Esophagus muscularis mucosa (tissue), 4 donors: Measurements from ENCODE around the gene HDC.

Experiments
- EP300 ChIP-seq: sonication (generic); formaldehyde crosslinking; IDR thresholded peaks from one replicate; pipeline ENCODE4 v1.6.1; 2017; ENCODE audit warnings: antibody characterized with exemption
- POLR2A ChIP-seq: fragments of 450-650 bp; IDR thresholded peaks from one replicate; pipeline ENCODE4 v1.6.1; 2017; ENCODE audit warnings: antibody characterized with exemption, moderate library complexity, mild to moderate bottlenecking, low read depth
- POLR2AphosphoS5 ChIP-seq, 2 donors: sonication (generic); formaldehyde crosslinking; IDR thresholded peaks; one replicate each; pipeline ENCODE4 v1.6.1; 2017; ENCODE audit warnings: antibody characterized with exemption in 2 of 2
- TF ChIP-seq, protein P1 (sequence below), 3 experiments: fragments of 200-600 bp in 2 of 3; fragments of 450-650 bp in 1 of 3; sonication (generic) in 2 of 3; IDR thresholded peaks; one replicate each; pipeline ENCODE4 v1.5.1; 2017 to 2019; ENCODE audit warnings: antibody characterized with exemption in 3 of 3, mild to moderate bottlenecking in 2 of 3, moderate library complexity in 1 of 3

- TF ChIP-seq POLR2AphosphoS5 (IDR thresholded peaks at IDR 0.05) = no peak
- no peak for TF ChIP-seq POLR2A
- TF ChIP-seq, protein P1, sequence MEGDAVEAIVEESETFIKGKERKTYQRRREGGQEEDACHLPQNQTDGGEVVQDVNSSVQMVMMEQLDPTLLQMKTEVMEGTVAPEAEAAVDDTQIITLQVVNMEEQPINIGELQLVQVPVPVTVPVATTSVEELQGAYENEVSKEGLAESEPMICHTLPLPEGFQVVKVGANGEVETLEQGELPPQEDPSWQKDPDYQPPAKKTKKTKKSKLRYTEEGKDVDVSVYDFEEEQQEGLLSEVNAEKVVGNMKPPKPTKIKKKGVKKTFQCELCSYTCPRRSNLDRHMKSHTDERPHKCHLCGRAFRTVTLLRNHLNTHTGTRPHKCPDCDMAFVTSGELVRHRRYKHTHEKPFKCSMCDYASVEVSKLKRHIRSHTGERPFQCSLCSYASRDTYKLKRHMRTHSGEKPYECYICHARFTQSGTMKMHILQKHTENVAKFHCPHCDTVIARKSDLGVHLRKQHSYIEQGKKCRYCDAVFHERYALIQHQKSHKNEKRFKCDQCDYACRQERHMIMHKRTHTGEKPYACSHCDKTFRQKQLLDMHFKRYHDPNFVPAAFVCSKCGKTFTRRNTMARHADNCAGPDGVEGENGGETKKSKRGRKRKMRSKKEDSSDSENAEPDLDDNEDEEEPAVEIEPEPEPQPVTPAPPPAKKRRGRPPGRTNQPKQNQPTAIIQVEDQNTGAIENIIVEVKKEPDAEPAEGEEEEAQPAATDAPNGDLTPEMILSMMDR (IDR thresholded peaks at IDR 0.05) = no peak
- TF ChIP-seq EP300 = no peak
Measured at GRCh38 chr15:50232791-50233190, 32.7 kb downstream of the HDC start.
